ENCODE data around the gene GOLGA6B.
"Not testable (repeated sequence)": the region's sequence is repeated elsewhere in the genome, so short reads cannot be mapped to it uniquely, and the experiment has no call there.

Gene GOLGA6B

DNA sequence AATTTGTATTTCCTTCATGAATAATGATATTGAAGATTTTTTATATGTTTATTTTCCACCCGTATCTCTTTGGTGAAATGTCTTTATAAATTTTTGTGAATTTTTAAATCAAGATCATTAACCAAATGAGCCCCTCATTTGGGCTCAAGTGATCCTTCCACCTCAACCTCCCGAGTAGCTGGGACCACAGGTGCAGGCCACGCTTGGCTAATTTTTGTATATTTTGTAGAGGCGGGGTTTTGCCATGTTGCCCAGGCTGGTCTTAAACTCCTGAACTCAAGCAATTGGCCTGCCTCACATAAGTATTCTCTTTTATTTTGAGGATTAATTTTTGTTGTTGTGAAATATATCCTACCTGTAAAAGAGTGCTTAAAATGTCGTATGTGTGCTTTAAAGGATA is 36.4 kb downstream of the GOLGA6B start:
- H3K27ac ChIP-seq: no peak overlapping the region
- TF ChIP-seq, protein P1, sequence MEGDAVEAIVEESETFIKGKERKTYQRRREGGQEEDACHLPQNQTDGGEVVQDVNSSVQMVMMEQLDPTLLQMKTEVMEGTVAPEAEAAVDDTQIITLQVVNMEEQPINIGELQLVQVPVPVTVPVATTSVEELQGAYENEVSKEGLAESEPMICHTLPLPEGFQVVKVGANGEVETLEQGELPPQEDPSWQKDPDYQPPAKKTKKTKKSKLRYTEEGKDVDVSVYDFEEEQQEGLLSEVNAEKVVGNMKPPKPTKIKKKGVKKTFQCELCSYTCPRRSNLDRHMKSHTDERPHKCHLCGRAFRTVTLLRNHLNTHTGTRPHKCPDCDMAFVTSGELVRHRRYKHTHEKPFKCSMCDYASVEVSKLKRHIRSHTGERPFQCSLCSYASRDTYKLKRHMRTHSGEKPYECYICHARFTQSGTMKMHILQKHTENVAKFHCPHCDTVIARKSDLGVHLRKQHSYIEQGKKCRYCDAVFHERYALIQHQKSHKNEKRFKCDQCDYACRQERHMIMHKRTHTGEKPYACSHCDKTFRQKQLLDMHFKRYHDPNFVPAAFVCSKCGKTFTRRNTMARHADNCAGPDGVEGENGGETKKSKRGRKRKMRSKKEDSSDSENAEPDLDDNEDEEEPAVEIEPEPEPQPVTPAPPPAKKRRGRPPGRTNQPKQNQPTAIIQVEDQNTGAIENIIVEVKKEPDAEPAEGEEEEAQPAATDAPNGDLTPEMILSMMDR (IDR thresholded peaks at IDR 0.05): no peak
- no peak for TF ChIP-seq ZFX (IDR thresholded peaks at IDR 0.05; ENCODE audit: borderline replicate concordance)

DNA sequence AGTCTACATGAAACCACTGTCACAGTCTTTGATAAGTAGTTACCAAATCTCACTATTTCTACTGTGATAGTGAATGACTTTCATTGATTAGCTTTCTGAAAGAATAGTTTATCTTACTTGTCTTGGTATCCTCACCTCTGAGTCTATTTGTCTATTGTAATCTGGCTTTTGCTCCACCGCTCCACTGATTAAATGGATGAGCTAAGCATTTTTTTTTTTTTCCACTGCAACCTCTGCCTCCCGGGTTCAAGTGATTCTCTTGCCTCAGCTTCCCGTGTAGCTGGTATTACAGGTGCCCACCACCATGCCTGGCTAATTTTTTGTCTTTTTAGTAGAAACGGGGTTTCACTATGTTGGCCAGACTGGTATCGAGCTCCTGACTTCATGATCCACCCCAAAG is 44.4 kb downstream of the GOLGA6B start:
- no peak for TF ChIP-seq ZFX (IDR thresholded peaks at IDR 0.05; ENCODE audit: borderline replicate concordance)
- TF ChIP-seq, protein P1 (IDR thresholded peaks at IDR 0.05): no peak
- H3K27ac ChIP-seq: no peak overlapping the region

DNA sequence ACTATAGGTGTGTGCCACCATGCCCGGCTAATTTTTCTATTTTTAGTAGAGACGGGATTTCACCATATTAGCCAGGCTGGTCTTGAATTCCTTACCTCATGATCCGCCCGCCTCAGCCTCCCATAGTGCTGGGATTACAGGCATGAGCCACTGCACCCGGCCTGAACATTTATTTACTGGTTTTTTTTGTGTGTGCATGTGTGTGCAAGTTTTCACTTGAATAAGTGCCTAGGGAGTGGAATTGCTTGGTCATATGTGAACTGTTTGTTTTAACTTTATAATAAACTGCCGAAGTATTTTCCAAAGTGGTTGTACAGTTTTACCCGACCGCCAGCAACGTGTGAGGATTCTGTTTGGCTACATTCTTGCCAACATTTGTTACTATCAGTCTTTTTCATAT is 45.6 kb downstream of the GOLGA6B start:
- TF ChIP-seq, protein P1 (IDR thresholded peaks at IDR 0.05): no peak
- TF ChIP-seq ZFX (IDR thresholded peaks at IDR 0.05; ENCODE audit: borderline replicate concordance): no peak
- no peak overlapping the region for H3K27ac ChIP-seq

DNA sequence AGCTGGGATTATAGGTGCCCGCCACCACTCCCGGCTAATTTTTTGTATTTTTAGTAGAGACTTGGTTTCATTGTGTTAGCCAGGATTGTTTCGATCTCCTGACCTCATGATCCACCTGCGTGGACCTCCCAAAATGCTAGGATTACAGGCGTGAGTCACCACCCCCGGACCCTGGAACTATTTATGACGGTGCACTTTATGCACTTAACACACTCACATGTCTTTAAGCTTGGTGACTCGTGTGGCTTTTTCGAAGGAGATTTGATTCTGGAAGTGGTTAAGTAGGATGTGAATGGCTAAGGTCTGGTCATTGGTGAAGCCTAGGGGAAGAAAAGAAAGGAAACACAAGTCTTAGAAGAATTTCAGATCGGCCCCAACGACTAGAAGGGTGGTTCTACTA is 51.8 kb downstream of the GOLGA6B start:
- H3K27ac ChIP-seq: no peak overlapping the region
- no peak for TF ChIP-seq ZFX (IDR thresholded peaks at IDR 0.05; ENCODE audit: borderline replicate concordance)
- TF ChIP-seq, protein P1 (IDR thresholded peaks at IDR 0.05): no peak

DNA sequence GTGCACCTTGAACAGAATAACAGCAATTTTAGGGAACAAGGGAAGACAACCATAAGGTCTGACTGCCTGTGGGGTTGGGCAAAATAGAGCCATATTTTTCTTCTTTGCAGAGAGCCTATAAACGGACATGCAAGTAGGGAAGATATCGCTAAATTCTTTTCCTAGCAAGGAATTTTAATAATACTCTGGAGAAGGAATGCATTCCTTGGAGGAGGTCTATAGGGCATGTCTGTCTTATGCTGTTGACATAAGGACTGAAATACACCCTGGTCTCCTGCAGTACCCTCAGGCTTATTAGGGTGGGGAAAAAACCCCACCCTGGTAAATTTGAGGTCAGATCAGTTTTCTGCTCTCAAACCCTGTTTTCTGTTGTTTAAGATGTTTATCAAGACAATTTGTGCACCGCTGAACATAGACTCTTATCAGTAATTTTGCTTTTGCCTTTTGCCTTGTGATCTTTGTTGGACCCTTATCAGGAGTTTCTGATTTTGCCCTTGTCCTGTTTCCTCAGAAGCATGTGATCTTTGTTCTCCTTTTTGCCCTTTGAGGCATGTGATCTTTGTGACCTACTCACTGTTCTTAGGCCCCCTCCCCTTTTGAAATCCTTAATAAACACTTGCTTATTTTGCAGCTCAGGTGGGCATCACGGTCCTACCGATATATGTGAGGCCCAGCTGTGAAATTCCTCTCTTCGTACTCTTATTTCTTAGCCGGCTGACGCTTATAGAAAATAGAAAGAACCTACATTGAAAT is 54.2 kb downstream of the GOLGA6B start:
- H3K27ac ChIP-seq: not testable (repeated sequence)
